GM03348 (cell line): Measurements from ENCODE around the gene PHKB.

ENCODE experiments used
- DNase-seq: peaks from one replicate; pipeline ENCODE4 v3.0.0; 2012; ENCODE audit warnings: low spot score

PHKB gene

GRCh38 chr16:47731252-47731651 lies 270.1 kb downstream of the PHKB start:
- peak; percentile 64 for DNase-seq

GRCh38 chr16:47732122-47732521 lies 271.0 kb downstream of the PHKB start:
- no peak for DNase-seq

GRCh38 chr16:47732523-47733111 lies 271.5 kb downstream of the PHKB start:
- DNase-seq: peak; percentile 71

GRCh38 chr16:47734081-47734857 lies 273.1 kb downstream of the PHKB start:
- no peak for DNase-seq

GRCh38 chr16:47734987-47735594 lies 274.0 kb downstream of the PHKB start:
- no peak for DNase-seq

- no peak for DNase-seq
Observed at GRCh38 chr16:47750371-47750770, 289.2 kb downstream of the PHKB start.
